ENCODE data around the gene SLC44A5.

The SLC44A5 gene

GRCh38 chr1:75616436-75617433 lies 5.8 kb upstream of the SLC44A5 start:
- Histone ChIP-seq H3K4me1 (ENCODE audit: control insufficient read depth in 2 of 2, insufficient read depth in 1 of 2, low read depth in 1 of 2, low read length in 2 of 2) (peaks cover 1 to 12% of the 10 kb centered on the region in 2 donors), H3K4me2 (ENCODE audit: insufficient read depth, low read length, poor library complexity, severe bottlenecking) (peak overlapping the region; percentile 95), H4K91ac (ENCODE audit: low read depth, low read length, poor library complexity) (no peak overlapping the region), H3K9ac (ENCODE audit: low read depth, low read length, poor library complexity) (peak overlapping the region; percentile 74), H3K27me3 (ENCODE audit: control insufficient read depth in 3 of 3, insufficient read depth in 3 of 3, low read depth in 1 of 3, low read length in 3 of 3) (peaks cover 0 to 16% (median 6%) of the 10 kb centered on the region in 3 experiments), H3K9me3 (replicated peaks in 1 of 2; ENCODE audit: control insufficient read depth in 2 of 2, insufficient read depth in 1 of 2, low read depth in 1 of 2, low read length in 2 of 2) (no peaks in the 10 kb centered on the region), H2BK120ac (ENCODE audit: low read depth, low read length) (no peak overlapping the region), H3K79me1 (ENCODE audit: low read depth, low read length) (no peaks in the 10 kb centered on the region), H2BK15ac (ENCODE audit: low read length) (no peak overlapping the region), H3K18ac (ENCODE audit: low read length) (peak overlapping the region; percentile 6), H3K4ac (ENCODE audit: low read length) (no peak overlapping the region), H3K27ac (replicated peaks; ENCODE audit: low read length) (no peak overlapping the region), H3K36me3 (replicated peaks in 1 of 2; ENCODE audit: control insufficient read depth in 2 of 2, insufficient read depth in 2 of 2, low read length in 2 of 2) (no peaks in the 10 kb centered on the region), H2AK5ac (ENCODE audit: low read depth, low read length) (no peak overlapping the region), H3K23ac (ENCODE audit: low read depth, low read length, poor library complexity) (no peak overlapping the region), H4K8ac (ENCODE audit: low read depth, low read length) (no peak overlapping the region), H2AFZ (ENCODE audit: low read length) (peak overlapping the region; percentile 96), H3K4me3 (ENCODE audit: low read length in 2 of 2) (peak overlapping the region; percentile 74 to 78), H2BK12ac (ENCODE audit: low read length) (no peak overlapping the region), H2BK5ac (ENCODE audit: low read length) (no peak overlapping the region), H3K14ac (ENCODE audit: low read length) (no peak overlapping the region)
- WGBS, 2 donors (ENCODE audit: extremely low coverage in 2 of 2, insufficient read length in 2 of 2, insufficient replicate concordance in 1 of 2), result no CpG with 5 or more reads among the region's 39 CpGs
- DNase-seq (ENCODE audit: low spot score), result peak; percentile 62

GRCh38 chr1:75615613-75616435 lies 4.9 kb upstream of the SLC44A5 start:
- H2BK15ac ChIP-seq (ENCODE audit: low read length), result no peak overlapping the region
- H3K4me3 ChIP-seq (ENCODE audit: low read length in 2 of 2), result peak overlapping the region; percentile 78 to 87
- H3K4me1 ChIP-seq (ENCODE audit: control insufficient read depth in 2 of 2, insufficient read depth in 1 of 2, low read depth in 1 of 2, low read length in 2 of 2), result peaks cover 1 to 12% of the 10 kb centered on the region in 2 donors
- no peak overlapping the region for H3K23ac ChIP-seq (ENCODE audit: low read depth, low read length, poor library complexity)
- peaks cover 0 to 16% (median 6%) of the 10 kb centered on the region in 3 experiments for H3K27me3 ChIP-seq (ENCODE audit: control insufficient read depth in 3 of 3, insufficient read depth in 3 of 3, low read depth in 1 of 3, low read length in 3 of 3)
- no peak overlapping the region for H3K14ac ChIP-seq (ENCODE audit: low read length)
- no peak overlapping the region for H2BK12ac ChIP-seq (ENCODE audit: low read length)
- H3K18ac ChIP-seq (ENCODE audit: low read length), result peak overlapping the region; percentile 60
- H3K79me1 ChIP-seq (ENCODE audit: low read depth, low read length), result no peaks in the 10 kb centered on the region
- H3K9ac ChIP-seq (ENCODE audit: low read depth, low read length, poor library complexity), result peak overlapping the region; percentile 74
- H4K8ac ChIP-seq (ENCODE audit: low read depth, low read length), result no peak overlapping the region
- no peak overlapping the region for H2AK5ac ChIP-seq (ENCODE audit: low read depth, low read length)
- DNase-seq (ENCODE audit: low spot score), result peak; percentile 64
- H2AFZ ChIP-seq (ENCODE audit: low read length), result peak overlapping the region; percentile 96
- no peak overlapping the region for H3K4ac ChIP-seq (ENCODE audit: low read length)
- no peak overlapping the region for H4K91ac ChIP-seq (ENCODE audit: low read depth, low read length, poor library complexity)
- H2BK120ac ChIP-seq (ENCODE audit: low read depth, low read length), result no peak overlapping the region
- no CpG with 5 or more reads among the region's 72 CpGs for WGBS, 2 donors (ENCODE audit: extremely low coverage in 2 of 2, insufficient read length in 2 of 2, insufficient replicate concordance in 1 of 2)
- H3K9me3 ChIP-seq (replicated peaks in 1 of 2; ENCODE audit: control insufficient read depth in 2 of 2, insufficient read depth in 1 of 2, low read depth in 1 of 2, low read length in 2 of 2), result no peaks in the 10 kb centered on the region
- no peak overlapping the region for H3K27ac ChIP-seq (replicated peaks; ENCODE audit: low read length)
- peak overlapping the region; percentile 95 for H3K4me2 ChIP-seq (ENCODE audit: insufficient read depth, low read length, poor library complexity, severe bottlenecking)
- H3K36me3 ChIP-seq (replicated peaks in 1 of 2; ENCODE audit: control insufficient read depth in 2 of 2, insufficient read depth in 2 of 2, low read length in 2 of 2), result no peaks in the 10 kb centered on the region
- no peak overlapping the region for H2BK5ac ChIP-seq (ENCODE audit: low read length)

GRCh38 chr1:75614399-75614756 lies 3.5 kb upstream of the SLC44A5 start:
- H4K8ac ChIP-seq (ENCODE audit: low read depth, low read length), result no peak overlapping the region
- WGBS, 2 donors (ENCODE audit: extremely low coverage in 2 of 2, insufficient read length in 2 of 2, insufficient replicate concordance in 1 of 2), result no CpG with 5 or more reads among the region's 8 CpGs
- H2AFZ ChIP-seq (ENCODE audit: low read length), result peak overlapping the region; percentile 96
- H3K23ac ChIP-seq (ENCODE audit: low read depth, low read length, poor library complexity), result no peak overlapping the region
- no peak for DNase-seq (ENCODE audit: low spot score)
- no peak overlapping the region for H3K27ac ChIP-seq (replicated peaks; ENCODE audit: low read length)
- no peak overlapping the region for H2BK12ac ChIP-seq (ENCODE audit: low read length)
- no peaks in the 10 kb centered on the region for H3K79me1 ChIP-seq (ENCODE audit: low read depth, low read length)
- H3K14ac ChIP-seq (ENCODE audit: low read length), result no peak overlapping the region
- H3K18ac ChIP-seq (ENCODE audit: low read length), result no peak overlapping the region
- no peak overlapping the region for H2BK15ac ChIP-seq (ENCODE audit: low read length)
- H3K9me3 ChIP-seq (replicated peaks in 1 of 2; ENCODE audit: control insufficient read depth in 2 of 2, insufficient read depth in 1 of 2, low read depth in 1 of 2, low read length in 2 of 2), result no peaks in the 10 kb centered on the region
- peaks cover 1 to 12% of the 10 kb centered on the region in 2 donors for H3K4me1 ChIP-seq (ENCODE audit: control insufficient read depth in 2 of 2, insufficient read depth in 1 of 2, low read depth in 1 of 2, low read length in 2 of 2)
- H3K4me2 ChIP-seq (ENCODE audit: insufficient read depth, low read length, poor library complexity, severe bottlenecking), result peak overlapping the region; percentile 83
- no peak overlapping the region for H3K4ac ChIP-seq (ENCODE audit: low read length)
- no peak overlapping the region for H3K9ac ChIP-seq (ENCODE audit: low read depth, low read length, poor library complexity)
- no peak overlapping the region for H4K91ac ChIP-seq (ENCODE audit: low read depth, low read length, poor library complexity)
- H2AK5ac ChIP-seq (ENCODE audit: low read depth, low read length), result no peak overlapping the region
- peaks cover 0 to 16% (median 6%) of the 10 kb centered on the region in 3 experiments for H3K27me3 ChIP-seq (ENCODE audit: control insufficient read depth in 3 of 3, insufficient read depth in 3 of 3, low read depth in 1 of 3, low read length in 3 of 3)
- no peak overlapping the region for H2BK5ac ChIP-seq (ENCODE audit: low read length)
- no peaks in the 10 kb centered on the region for H3K36me3 ChIP-seq (replicated peaks in 1 of 2; ENCODE audit: control insufficient read depth in 2 of 2, insufficient read depth in 2 of 2, low read length in 2 of 2)
- peak overlapping the region; percentile 78 to 87 for H3K4me3 ChIP-seq (ENCODE audit: low read length in 2 of 2)
- H2BK120ac ChIP-seq (ENCODE audit: low read depth, low read length), result no peak overlapping the region
